DOHH2 (cell line): Measurements from ENCODE around the gene ACP4.

Source experiments
- H3F3A ChIP-seq: fragments of 200-600 bp; sonication (generic), shearing (Covaris generic); 2 replicates; pipeline ENCODE4 v1.6.0; 2016; ENCODE audit warnings: antibody characterized with exemption, mild to moderate bottlenecking; ENCODE audit not compliant: control insufficient read depth, insufficient read depth
- H3K27ac ChIP-seq: fragments of 200-600 bp; sonication (generic); 2 replicates; pipeline ENCODE4 v1.5.1; 2014; ENCODE audit warnings: low read depth, mild to moderate bottlenecking, low read length, moderate library complexity
- H3K27me3 ChIP-seq: fragments of 200-600 bp; sonication (generic); 2 replicates; pipeline ENCODE4 v1.6.1; 2014; ENCODE audit warnings: mild to moderate bottlenecking, low read length, mixed read lengths; ENCODE audit not compliant: control insufficient read depth
- H3K36me3 ChIP-seq: fragments of 200-600 bp; sonication (generic); 2 replicates; pipeline ENCODE4 v1.6.1; 2014; ENCODE audit warnings: mild to moderate bottlenecking, low read length, moderate library complexity, mixed read lengths; ENCODE audit not compliant: control insufficient read depth
- H3K4me1 ChIP-seq: fragments of 200-600 bp; sonication (generic); 2 replicates; pipeline ENCODE4 v1.6.1; 2014; ENCODE audit warnings: mild to moderate bottlenecking, low read length, mixed read lengths; ENCODE audit not compliant: control insufficient read depth
- H3K4me2 ChIP-seq: fragments of 200-600 bp; sonication (generic); 2 replicates; pipeline ENCODE4 v1.6.0; 2014; ENCODE audit warnings: mild to moderate bottlenecking, low read length, moderate library complexity
- H3K4me3 ChIP-seq: fragments of 200-600 bp; sonication (generic); 2 replicates; pipeline ENCODE4 v1.5.1; 2014; ENCODE audit warnings: mild to moderate bottlenecking, low read length, mixed read lengths
- H3K79me2 ChIP-seq: fragments of 200-600 bp; sonication (generic); 2 replicates; pipeline ENCODE4 v1.6.1; 2014; ENCODE audit warnings: mild to moderate bottlenecking, low read length, mixed read lengths; ENCODE audit not compliant: control insufficient read depth
- H3K9me2 ChIP-seq: fragments of 200-600 bp; sonication (generic); replicated peaks from 2 replicates; pipeline ENCODE4 v1.6.1; 2014; ENCODE audit warnings: mild to moderate bottlenecking, low read length, mixed read lengths; ENCODE audit not compliant: control insufficient read depth
- H3K9me3 ChIP-seq: fragments of 200-600 bp; sonication (generic); 2 replicates; pipeline ENCODE4 v1.6.1; 2014; ENCODE audit warnings: antibody characterized with exemption, low read length, mixed read lengths; ENCODE audit not compliant: control insufficient read depth, insufficient read depth
- H4K20me1 ChIP-seq: fragments of 200-600 bp; sonication (generic); 2 replicates; pipeline ENCODE4 v1.6.0; 2014; ENCODE audit warnings: low read depth, mild to moderate bottlenecking, antibody characterized with exemption, low read length, moderate library complexity; ENCODE audit not compliant: control insufficient read depth, insufficient read depth
- EZH2phosphoT487 ChIP-seq: fragments of 200-600 bp; sonication (generic); IDR thresholded peaks from 2 replicates; pipeline ENCODE4 v1.6.1; 2017; ENCODE audit warnings: borderline replicate concordance, mild to moderate bottlenecking, antibody characterized with exemption, low read length, moderate library complexity, mixed read lengths
- TF ChIP-seq, protein P1 (sequence below): fragments of 200-600 bp; sonication (generic); IDR thresholded peaks from one replicate; pipeline ENCODE4 v1.5.1; 2014; ENCODE audit warnings: antibody characterized with exemption, mild to moderate bottlenecking, low read depth, low read length; ENCODE audit not compliant: poor library complexity, severe bottlenecking

The ACP4 gene

DNA sequence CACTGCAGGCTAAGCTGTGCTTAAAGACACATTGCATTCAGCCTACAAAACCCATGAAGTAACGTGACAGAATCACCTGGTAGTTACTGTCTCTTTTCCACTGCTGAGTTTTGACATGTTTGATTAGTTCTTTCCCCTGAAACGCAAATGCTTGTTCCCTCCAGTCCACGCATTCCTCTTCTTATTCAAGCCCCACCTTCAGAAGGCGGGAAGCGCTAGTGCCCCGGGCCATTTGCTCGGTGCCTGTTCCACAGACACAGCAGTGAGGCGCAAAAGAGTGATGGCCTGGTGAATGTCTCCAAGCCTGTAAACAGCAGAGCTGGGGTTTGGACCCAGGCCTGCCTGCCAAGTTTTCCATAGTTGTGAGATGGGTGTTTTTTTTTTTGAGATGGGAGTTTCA lies 10.9 kb downstream of the ACP4 start:
- peaks cover 58% of the 10 kb centered on the region for H3K79me2 ChIP-seq
- no peak overlapping the region for H3K4me3 ChIP-seq

DNA sequence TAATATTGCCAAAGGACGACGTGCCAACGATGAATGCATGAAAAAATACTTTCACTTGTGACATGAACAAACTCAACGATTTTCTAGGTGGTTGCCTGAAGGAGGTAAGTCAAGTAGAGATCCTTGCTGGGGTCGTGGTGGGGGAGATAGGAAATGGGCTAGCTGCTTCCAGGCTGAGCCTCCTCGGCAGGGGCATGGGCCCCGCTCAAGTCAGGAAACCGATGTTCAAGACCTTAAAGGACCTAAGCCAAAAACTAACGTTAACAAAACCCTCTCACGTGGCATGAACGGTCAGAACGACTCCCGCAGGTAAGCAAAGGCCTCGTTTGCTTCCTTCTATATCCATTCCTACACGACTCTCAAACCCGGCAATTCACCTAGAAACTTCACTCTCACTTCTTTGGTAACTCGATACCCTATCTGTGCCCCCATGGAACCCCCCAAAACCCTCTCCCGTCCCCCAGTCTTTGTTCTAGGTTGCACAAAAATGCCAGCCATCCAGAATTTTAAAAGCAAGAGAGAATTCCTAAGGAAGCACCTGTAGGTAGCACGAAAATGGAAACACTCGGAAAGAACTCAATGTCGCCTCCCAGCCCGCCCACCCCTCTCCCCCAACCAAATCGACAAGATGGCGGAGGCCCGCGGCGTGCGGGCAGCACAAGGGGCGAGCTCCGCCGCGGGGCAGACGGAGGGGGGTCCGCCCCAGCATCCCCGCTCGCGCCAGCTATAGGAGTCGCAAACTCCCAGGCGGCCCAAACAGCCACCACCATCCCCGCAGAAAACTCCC lies 13.6 kb downstream of the ACP4 start:
- Histone ChIP-seq H3K27me3 (no peaks in the 10 kb centered on the region), H3K4me3 (peak overlapping the region; percentile 89), H3K4me1 (peaks cover 23% of the 10 kb centered on the region), H3K36me3 (peaks cover 51% of the 10 kb centered on the region), H3K9me2 (no peaks in the 10 kb centered on the region), H3K27ac (peak overlapping the region; percentile 86), H3K4me2 (peak overlapping the region; percentile 71), H3F3A (peaks cover 24% of the 10 kb centered on the region), H4K20me1 (peaks cover 25% of the 10 kb centered on the region), H3K79me2 (peaks cover 56% of the 10 kb centered on the region), H3K9me3 (no peaks in the 10 kb centered on the region)
- TF ChIP-seq, protein P1, sequence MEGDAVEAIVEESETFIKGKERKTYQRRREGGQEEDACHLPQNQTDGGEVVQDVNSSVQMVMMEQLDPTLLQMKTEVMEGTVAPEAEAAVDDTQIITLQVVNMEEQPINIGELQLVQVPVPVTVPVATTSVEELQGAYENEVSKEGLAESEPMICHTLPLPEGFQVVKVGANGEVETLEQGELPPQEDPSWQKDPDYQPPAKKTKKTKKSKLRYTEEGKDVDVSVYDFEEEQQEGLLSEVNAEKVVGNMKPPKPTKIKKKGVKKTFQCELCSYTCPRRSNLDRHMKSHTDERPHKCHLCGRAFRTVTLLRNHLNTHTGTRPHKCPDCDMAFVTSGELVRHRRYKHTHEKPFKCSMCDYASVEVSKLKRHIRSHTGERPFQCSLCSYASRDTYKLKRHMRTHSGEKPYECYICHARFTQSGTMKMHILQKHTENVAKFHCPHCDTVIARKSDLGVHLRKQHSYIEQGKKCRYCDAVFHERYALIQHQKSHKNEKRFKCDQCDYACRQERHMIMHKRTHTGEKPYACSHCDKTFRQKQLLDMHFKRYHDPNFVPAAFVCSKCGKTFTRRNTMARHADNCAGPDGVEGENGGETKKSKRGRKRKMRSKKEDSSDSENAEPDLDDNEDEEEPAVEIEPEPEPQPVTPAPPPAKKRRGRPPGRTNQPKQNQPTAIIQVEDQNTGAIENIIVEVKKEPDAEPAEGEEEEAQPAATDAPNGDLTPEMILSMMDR, result no peak
- TF ChIP-seq EZH2phosphoT487, result no peak

More for the DNA sequence above, 10.9 kb downstream of the ACP4 start:
- Histone ChIP-seq H3K4me1 (peaks cover 29% of the 10 kb centered on the region), H3K27me3 (no peaks in the 10 kb centered on the region), H3K27ac (no peak overlapping the region), H3K9me2 (no peaks in the 10 kb centered on the region), H3K4me2 (no peak overlapping the region), H3K36me3 (peaks cover 78% of the 10 kb centered on the region), H4K20me1 (peaks cover 37% of the 10 kb centered on the region), H3F3A (peaks cover 45% of the 10 kb centered on the region), H3K9me3 (no peaks in the 10 kb centered on the region)
- no peak for TF ChIP-seq EZH2phosphoT487
- TF ChIP-seq, protein P1, result no peak

DNA sequence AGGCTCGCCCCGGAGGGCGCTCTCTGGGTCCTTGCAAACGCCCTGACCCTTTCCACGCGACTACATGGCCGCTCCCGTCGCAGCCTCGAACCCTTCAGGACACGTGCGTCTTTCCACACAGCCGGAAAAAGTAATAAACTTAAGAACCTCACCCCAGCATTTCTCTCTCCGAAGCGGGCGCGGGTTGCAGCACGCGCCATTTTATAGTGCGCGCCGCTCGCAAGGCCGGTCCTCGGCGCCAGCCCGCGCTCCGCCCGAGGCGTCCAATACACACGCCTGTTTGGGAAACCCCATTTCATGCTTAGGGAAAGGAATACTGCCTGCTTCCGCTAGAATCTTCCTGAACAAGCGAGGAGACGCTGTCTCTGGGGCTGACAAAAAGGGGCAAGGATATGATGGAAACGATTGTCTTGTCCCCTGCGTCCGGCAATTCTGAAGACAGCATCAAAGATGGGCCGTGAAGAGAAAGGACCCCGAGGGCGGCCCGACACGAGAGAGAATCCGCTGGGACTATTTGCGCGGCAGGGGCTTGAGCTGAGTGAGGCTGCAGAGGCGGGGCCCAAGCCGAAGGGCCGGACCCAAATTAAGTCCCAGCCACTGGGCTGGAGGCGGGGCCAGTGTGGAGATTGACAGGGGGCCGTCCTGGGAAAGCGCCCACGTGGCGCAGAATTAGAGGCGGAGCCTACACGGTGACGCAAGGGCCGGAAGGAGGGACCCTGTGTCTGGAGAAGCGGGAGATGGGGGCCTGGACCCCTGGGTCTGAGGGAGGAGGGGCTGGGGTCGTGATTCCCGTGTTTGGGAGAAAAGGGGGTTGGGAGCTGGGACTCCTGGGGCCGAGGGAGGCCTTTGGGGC lies 14.4 kb downstream of the ACP4 start:
- peaks cover 50% of the 10 kb centered on the region for H3K79me2 ChIP-seq
- peaks cover 23% of the 10 kb centered on the region for H3K4me1 ChIP-seq

More for the DNA sequence above, 14.4 kb downstream of the ACP4 start:
- H3K36me3 ChIP-seq, result peaks cover 42% of the 10 kb centered on the region
- no peaks in the 10 kb centered on the region for H3K9me3 ChIP-seq
- H3K9me2 ChIP-seq, result no peaks in the 10 kb centered on the region
- H4K20me1 ChIP-seq, result peaks cover 25% of the 10 kb centered on the region
- peak overlapping the region; percentile 71 for H3K4me2 ChIP-seq
- peaks cover 24% of the 10 kb centered on the region for H3F3A ChIP-seq
- TF ChIP-seq, protein P1, result no peak
- TF ChIP-seq EZH2phosphoT487, result no peak
- H3K27ac ChIP-seq, result peak overlapping the region; percentile 86
- peak overlapping the region; percentile 89 for H3K4me3 ChIP-seq
- H3K27me3 ChIP-seq, result no peaks in the 10 kb centered on the region
